ENCODE measurements around the gene ACACA.

The ACACA gene

GRCh38 chr17:37131669-37132611 lies 274.7 kb downstream of the ACACA start:
- peak; percentile 10 for DNase-seq (ENCODE audit: low spot score)

- DNase-seq (ENCODE audit: low spot score): peak; percentile 62
These were observed 275.6 kb downstream of the ACACA start for GRCh38 chr17:37130984-37131446.

GRCh38 chr17:37124821-37125173 lies 281.8 kb downstream of the ACACA start:
- no peak for DNase-seq (ENCODE audit: low spot score)

DNA sequence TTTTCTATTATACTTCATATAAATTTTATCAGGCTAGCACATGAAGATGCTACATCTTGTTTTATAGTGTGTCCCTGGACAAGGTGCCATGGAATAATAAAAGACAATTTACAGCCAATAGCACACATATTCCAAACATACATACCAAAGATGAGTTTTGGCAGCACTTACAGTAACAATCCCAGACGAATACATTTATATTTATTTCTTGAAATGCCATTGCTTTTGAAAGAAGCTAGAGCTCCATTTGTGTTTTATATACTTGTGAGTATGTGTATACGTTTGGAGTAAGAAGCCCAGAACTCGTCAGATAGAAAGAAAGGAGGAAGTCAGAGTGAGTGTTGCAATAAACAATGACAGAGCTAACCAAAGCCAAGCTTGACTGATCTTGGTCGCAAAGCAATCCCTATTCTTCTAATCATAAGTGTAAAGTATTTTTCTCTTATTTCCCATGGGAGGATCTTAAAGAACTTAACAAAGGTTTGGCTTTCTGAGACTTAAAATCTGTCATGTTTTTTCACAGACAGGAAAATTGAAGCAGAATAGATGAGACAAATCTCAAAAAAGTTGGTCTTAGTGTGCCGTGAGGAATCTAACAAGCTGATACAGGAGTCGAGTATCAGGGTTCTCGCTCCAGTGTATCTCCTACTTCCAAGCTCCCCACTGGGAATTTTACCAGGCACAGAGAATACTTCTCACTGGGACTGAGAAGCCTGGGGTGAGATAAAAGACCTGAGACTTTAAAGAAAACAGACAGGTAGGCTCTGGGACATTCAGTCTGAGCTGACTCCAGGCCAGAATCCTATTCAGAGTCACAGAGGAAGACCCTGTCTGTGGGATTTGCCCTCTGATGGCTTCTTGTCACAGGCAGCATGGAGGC lies 282.5 kb downstream of the ACACA start:
- peak; percentile 29 for DNase-seq (ENCODE audit: low spot score)

DNA sequence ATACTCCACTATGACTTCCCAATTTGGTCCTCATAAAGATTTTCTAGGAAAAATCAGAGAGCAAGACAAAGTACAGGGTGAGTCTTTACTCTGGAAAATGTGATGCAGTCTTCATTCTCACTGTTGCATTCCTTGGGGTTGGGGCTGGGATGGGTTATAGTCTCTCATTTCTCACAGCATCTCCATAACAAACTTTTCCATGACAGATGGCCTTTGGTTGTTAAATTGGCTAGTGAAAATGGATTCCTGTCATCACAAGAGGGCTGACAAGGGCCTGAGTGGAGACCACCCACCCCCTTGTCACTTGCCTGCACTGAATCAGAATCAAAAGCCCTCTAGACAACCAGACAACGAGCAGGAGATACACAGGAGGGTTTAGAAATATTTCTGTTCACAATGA lies 283.2 kb downstream of the ACACA start:
- no peak for DNase-seq (ENCODE audit: low spot score)

DNA sequence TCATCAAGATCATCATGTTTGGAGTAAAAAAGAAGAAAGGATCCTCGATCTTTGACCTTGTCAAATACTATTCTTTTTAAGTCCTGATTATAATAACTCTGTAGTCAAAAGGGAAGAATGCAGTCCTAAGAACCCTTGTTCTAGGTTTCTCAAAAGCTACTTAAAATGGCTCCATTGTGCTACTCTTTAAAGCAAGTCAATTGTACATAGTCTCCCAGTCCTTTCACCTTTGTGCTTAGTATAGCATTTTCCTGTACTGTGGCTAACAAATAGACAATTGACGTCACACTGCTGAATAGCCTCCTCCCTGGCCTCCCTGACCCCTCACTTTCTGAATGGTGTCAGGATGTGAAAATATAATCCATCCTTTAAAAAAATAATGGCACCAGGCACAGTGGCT lies 285.0 kb downstream of the ACACA start:
- no peak for DNase-seq (ENCODE audit: low spot score)

DNA sequence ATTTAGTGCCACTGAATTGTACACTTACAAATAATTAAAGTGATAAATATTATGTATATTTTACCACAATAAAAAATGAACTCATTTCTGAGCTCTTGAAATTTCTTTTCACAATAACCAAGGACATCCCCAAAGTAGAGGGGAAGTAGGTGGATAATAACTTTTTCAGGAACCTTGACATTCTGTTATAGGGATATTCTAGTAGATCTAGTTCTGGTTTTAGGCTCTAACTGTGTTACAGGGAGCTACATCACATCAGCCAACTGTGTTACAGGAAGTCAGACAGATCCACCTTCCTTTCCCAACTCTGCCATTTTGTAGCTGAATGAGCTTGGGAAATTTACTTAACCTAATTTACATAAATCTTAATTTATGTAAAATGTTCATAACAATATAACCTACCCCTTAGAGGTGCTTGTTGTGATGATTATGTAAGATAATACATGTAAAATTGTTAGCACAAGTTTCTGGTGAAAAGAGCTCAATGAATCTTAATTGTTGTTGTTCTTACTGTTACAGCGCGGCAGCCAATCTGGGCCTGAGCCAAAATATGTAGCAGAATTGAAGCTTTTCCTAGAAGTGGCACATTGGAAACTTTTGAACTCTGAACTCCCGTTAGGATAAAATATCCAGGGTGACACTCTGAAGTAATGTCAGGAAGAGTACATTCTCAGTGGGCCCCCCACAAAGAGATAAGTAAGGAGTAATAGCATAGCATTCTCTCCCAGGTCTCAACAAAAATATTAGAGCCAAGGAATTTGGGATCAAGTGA lies 288.1 kb downstream of the ACACA start:
- no peak for DNase-seq (ENCODE audit: low spot score)

DNA sequence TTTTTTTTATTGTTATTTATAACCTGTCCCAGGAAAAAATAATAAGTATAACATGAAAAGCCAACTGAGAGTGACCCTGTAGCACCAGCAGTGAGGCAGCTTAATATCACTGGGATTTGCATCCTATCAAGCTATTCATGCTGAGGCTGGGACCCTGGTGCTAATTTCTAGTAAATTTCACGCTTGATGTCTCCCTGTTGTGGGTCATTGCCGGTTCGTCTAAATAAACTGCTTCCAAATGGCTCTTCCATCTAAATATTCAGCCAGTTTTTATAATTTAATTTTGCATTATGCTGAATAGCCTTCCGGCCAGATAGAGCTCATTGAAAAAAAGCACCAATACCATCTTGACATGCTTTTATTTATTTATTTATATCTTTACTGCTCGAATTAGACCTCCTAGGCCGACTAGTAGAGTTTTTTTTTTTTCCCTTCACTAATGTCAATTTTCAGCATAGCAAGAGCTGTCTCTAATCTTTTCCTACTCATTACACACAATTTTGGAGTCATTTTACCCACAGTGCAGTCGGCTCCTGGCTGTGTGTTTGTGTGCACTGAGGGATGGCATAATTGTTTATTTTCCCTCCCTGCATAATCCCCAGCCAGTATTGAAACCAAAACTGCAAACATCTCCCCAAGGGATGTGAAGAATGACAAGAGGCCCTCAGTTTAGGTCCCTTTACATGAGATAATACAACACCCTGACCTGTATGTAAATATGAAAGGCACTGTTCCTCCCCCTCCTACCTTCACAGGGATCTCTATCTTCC lies 289.1 kb downstream of the ACACA start:
- no peak for DNase-seq (ENCODE audit: low spot score)

GRCh38 chr17:37116671-37117185 lies 289.9 kb downstream of the ACACA start:
- DNase-seq (ENCODE audit: low spot score): no peak

GRCh38 chr17:37111329-37111728 lies 295.3 kb downstream of the ACACA start:
- no peak for DNase-seq (ENCODE audit: low spot score)

GRCh38 chr17:37110746-37111145 lies 295.9 kb downstream of the ACACA start:
- no peak for DNase-seq (ENCODE audit: low spot score)

- no peak for DNase-seq (ENCODE audit: low spot score)
These were observed 296.6 kb downstream of the ACACA start for GRCh38 chr17:37109731-37110710.

- DNase-seq (ENCODE audit: low spot score): no peak
These were observed 297.5 kb downstream of the ACACA start for GRCh38 chr17:37109106-37109505.

GRCh38 chr17:37107406-37108083 lies 299.1 kb downstream of the ACACA start:
- no peak for DNase-seq (ENCODE audit: low spot score)

- DNase-seq (ENCODE audit: low spot score): no peak
These were observed 300.6 kb downstream of the ACACA start for GRCh38 chr17:37106049-37106448.

DNA sequence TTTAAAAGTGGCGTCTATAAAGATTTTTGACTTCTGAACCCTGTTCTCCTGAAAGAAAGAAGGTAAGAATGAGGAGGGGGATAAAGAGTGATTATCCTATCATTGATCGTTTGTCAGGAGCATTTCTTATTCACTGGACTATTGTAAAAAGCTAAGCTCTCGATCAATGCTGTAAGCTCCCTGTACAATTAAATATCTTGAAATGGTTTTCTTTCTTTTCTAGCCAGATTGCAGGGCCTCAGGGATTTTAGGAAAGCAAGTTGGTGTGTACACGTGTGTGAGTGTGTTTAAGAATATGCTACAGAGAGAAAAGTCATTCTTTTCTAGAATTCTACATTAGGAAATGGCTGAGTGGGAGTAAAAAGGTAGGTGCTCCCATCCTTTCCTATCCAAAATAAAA lies 303.4 kb downstream of the ACACA start:
- DNase-seq (ENCODE audit: low spot score): no peak

- no peak for DNase-seq (ENCODE audit: low spot score)
These were observed 305.3 kb downstream of the ACACA start for GRCh38 chr17:37101306-37101705.

DNA sequence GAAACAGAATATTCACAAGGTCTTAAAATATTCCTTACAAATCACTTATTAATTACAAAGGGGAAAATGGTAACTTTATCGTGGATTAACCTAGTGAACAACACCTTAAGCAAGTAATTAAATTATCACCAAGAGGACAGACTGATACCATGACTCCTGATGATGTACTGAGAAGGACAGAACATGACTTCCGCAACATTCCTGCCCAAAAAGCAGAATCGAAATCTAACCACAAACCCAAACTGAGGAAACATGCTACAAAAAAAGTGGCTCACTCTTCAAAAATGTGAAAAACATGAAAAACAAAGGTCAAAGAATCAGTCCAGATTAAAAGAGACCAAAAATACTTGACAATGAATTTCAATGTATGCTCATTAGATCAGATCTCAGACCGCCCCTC lies 306.4 kb downstream of the ACACA start:
- no peak for DNase-seq (ENCODE audit: low spot score)

Data from kidney tubule cell (primary cell).